Measurements from ENCODE around the gene IFNK.

The IFNK gene

DNA sequence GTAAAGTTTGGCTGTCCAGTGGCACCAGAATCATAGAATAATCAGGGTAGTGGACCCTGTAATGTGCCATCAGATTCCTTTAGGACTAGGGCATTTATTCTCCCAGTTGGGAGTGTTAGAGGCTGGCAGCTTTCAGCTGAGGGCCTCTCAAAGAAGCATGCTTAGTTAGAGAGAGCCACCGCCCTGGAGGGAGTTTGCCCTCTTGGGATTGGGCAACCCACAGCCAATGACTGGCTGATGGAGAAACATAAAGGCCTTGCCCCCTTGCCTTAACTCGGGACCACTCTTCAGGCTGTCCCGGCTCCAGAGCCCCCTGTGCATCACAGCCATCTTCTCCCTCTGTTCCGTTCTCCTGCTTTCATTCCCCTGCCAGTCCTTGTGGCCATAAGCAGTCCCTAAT is 20.5 kb upstream of the IFNK start:
- TF ChIP-seq EZH2phosphoT487 (IDR thresholded peaks at IDR 0.05; ENCODE audit: borderline replicate concordance, low read length) (no peak), CTCF (IDR thresholded peaks at IDR 0.05; ENCODE audit: low read depth, low read length, poor library complexity, severe bottlenecking) (no peak)
- Histone ChIP-seq H3K27ac (ENCODE audit: low read depth, low read length) (no peak overlapping the region), H3K9me2 (replicated peaks; ENCODE audit: control insufficient read depth, low read length) (no peaks in the 10 kb centered on the region), H3K4me3 (ENCODE audit: low read length) (no peak overlapping the region), H3K4me1 (ENCODE audit: control insufficient read depth, low read length) (no peaks in the 10 kb centered on the region), H3K4me2 (ENCODE audit: low read length) (no peak overlapping the region), H3K36me3 (ENCODE audit: control insufficient read depth, low read length) (no peaks in the 10 kb centered on the region), H3K9me3 (ENCODE audit: control insufficient read depth, insufficient read depth, low read length) (no peaks in the 10 kb centered on the region), H3F3A (ENCODE audit: control insufficient read depth, insufficient read depth) (no peaks in the 10 kb centered on the region), H3K27me3 (ENCODE audit: control insufficient read depth, low read length) (no peaks in the 10 kb centered on the region; the same call in 1 of the 2 replicates), H3K79me2 (ENCODE audit: control insufficient read depth, low read length) (no peaks in the 10 kb centered on the region), H4K20me1 (ENCODE audit: control insufficient read depth, insufficient read depth, low read depth, low read length) (no peaks in the 10 kb centered on the region)

GRCh38 chr9:27504259-27504658 is 19.8 kb upstream of the IFNK start:
- no peak overlapping the region for H3K4me3 ChIP-seq (ENCODE audit: low read length)
- H3K4me2 ChIP-seq (ENCODE audit: low read length) = no peak overlapping the region
- no peaks in the 10 kb centered on the region for H3K4me1 ChIP-seq (ENCODE audit: control insufficient read depth, low read length)
- TF ChIP-seq EZH2phosphoT487 (IDR thresholded peaks at IDR 0.05; ENCODE audit: borderline replicate concordance, low read length) (no peak), CTCF (IDR thresholded peaks at IDR 0.05; ENCODE audit: low read depth, low read length, poor library complexity, severe bottlenecking) (no peak)
- H3K27ac ChIP-seq (ENCODE audit: low read depth, low read length) = no peak overlapping the region
- H3K79me2 ChIP-seq (ENCODE audit: control insufficient read depth, low read length) = no peaks in the 10 kb centered on the region
- H3K9me3 ChIP-seq (ENCODE audit: control insufficient read depth, insufficient read depth, low read length) = no peaks in the 10 kb centered on the region
- no peaks in the 10 kb centered on the region for H4K20me1 ChIP-seq (ENCODE audit: control insufficient read depth, insufficient read depth, low read depth, low read length)
- no peaks in the 10 kb centered on the region for H3F3A ChIP-seq (ENCODE audit: control insufficient read depth, insufficient read depth)
- H3K36me3 ChIP-seq (ENCODE audit: control insufficient read depth, low read length) = no peaks in the 10 kb centered on the region
- H3K9me2 ChIP-seq (replicated peaks; ENCODE audit: control insufficient read depth, low read length) = no peaks in the 10 kb centered on the region
- H3K27me3 ChIP-seq (ENCODE audit: control insufficient read depth, low read length) = no peaks in the 10 kb centered on the region; the same call in 1 of the 2 replicates

DNA sequence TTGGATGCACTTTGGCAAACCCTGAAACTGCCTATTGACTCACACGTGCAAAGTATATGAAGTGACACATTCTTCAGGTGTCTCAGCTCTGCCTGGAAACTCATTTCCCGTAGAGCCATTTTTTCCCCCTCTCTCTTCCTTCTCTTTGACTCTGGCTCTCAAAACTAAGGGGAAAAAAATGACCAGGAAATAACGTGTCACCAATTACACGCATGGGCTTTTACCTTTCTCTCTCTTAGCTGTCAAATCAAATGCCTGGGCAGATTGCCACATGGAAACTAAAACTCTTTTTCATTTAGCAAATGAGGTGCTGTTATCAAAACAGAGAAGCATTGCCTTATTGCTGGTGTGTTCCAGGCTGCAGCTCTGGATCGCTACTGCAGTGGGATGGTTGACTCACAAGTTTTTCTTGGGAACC is 18.3 kb upstream of the IFNK start:
- Histone ChIP-seq H3K9me3 (ENCODE audit: control insufficient read depth, insufficient read depth, low read length) (no peaks in the 10 kb centered on the region), H3K4me1 (ENCODE audit: control insufficient read depth, low read length) (no peaks in the 10 kb centered on the region), H3K9me2 (replicated peaks; ENCODE audit: control insufficient read depth, low read length) (no peaks in the 10 kb centered on the region), H3K79me2 (ENCODE audit: control insufficient read depth, low read length) (no peaks in the 10 kb centered on the region), H3K27me3 (ENCODE audit: control insufficient read depth, low read length) (no peaks in the 10 kb centered on the region; the same call in 1 of the 2 replicates), H3K36me3 (ENCODE audit: control insufficient read depth, low read length) (no peaks in the 10 kb centered on the region), H3F3A (ENCODE audit: control insufficient read depth, insufficient read depth) (no peaks in the 10 kb centered on the region), H4K20me1 (ENCODE audit: control insufficient read depth, insufficient read depth, low read depth, low read length) (no peaks in the 10 kb centered on the region), H3K4me2 (ENCODE audit: low read length) (no peak overlapping the region), H3K27ac (ENCODE audit: low read depth, low read length) (no peak overlapping the region), H3K4me3 (ENCODE audit: low read length) (no peak overlapping the region)
- TF ChIP-seq CTCF (IDR thresholded peaks at IDR 0.05; ENCODE audit: low read depth, low read length, poor library complexity, severe bottlenecking) (no peak), EZH2phosphoT487 (IDR thresholded peaks at IDR 0.05; ENCODE audit: borderline replicate concordance, low read length) (no peak)

Data from DOHH2 (cell line).